ENCODE results near the gene CYB561D2. TPM values are rescaled to one million over a fixed set of nuclear protein-coding genes. Genes with fewer than 3 reads are reported as not detected.

CYB561D2 gene
- total RNA-seq, 2 experiments from 2014 or later: 37.1 to 39.7 TPM

GRCh38 chr3:50337175-50337861 lies 13.3 kb upstream of the CYB561D2 start:
- ChIA-PET CTCF (interaction anchor here (0.9 to 7.5 kb wide), 18 partner anchors 10 to 275 kb away, joined by 3 to 65 read pairs (median 4); partner anchors contain the start of genes CISH, CYB561D2, GNAI2 and HYAL1), POLR2A (interaction anchor here (0.6 to 32.1 kb wide), 26 partner anchors 5 to 1162 kb away, joined by 3 to 704 read pairs (median 5); partner anchors contain the start of genes C3orf18, CISH, CYB561D2 and DCAF1)
- Mint-ChIP-seq H3K4me3 (peak overlapping the region; percentile 85), H3K36me3 (ENCODE audit: low read depth) (peaks cover 74% of the 10 kb centered on the region), H3K27ac (peak overlapping the region; percentile 94), H3K4me1 (peaks cover 63% of the 10 kb centered on the region), H3K9me3 (no peaks in the 10 kb centered on the region), H3K27me3 (no peaks in the 10 kb centered on the region)
- DNase-seq: peak; percentile 97

DNA sequence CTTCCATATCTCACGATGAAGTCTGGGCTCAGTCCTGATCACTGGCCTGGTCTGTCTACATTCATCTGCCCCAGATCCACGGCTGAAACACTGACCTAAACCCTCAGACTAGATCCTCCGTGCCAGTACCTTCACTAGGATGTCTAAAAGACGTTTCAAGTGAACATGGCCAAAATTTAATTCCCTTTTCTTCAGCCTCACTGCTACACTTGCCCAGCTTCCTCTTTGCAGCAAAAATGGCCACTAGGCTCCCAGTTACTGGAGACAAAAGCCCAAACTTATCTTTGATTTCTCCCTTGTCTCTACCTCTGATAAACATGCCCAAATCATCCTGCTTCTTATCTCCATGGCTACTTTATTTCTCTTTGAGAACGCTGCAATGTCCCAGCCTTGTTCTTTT lies 11.7 kb upstream of the CYB561D2 start:
- H3K4me1 Mint-ChIP-seq: peaks cover 65% of the 10 kb centered on the region
- ChIA-PET POLR2A (interaction anchor here (1.0 to 32.1 kb wide), 10 partner anchors 4 to 268 kb away, joined by 3 to 704 read pairs (median 89); partner anchors contain the start of genes C3orf18, CISH, CYB561D2 and GNAI2), CTCF (interaction anchor here (0.7 to 7.5 kb wide), 8 partner anchors 10 to 270 kb away, joined by 3 to 65 read pairs (median 7); partner anchors contain the start of genes CYB561D2, HYAL2, HYAL3 and NAA80)
- H3K27me3 Mint-ChIP-seq: no peaks in the 10 kb centered on the region
- H3K4me3 Mint-ChIP-seq: peak overlapping the region; percentile 85
- peaks cover 61% of the 10 kb centered on the region for H3K36me3 Mint-ChIP-seq (ENCODE audit: low read depth)
- DNase-seq: no peak
- no peaks in the 10 kb centered on the region for H3K9me3 Mint-ChIP-seq
- H3K27ac Mint-ChIP-seq: peak overlapping the region; percentile 94

DNA sequence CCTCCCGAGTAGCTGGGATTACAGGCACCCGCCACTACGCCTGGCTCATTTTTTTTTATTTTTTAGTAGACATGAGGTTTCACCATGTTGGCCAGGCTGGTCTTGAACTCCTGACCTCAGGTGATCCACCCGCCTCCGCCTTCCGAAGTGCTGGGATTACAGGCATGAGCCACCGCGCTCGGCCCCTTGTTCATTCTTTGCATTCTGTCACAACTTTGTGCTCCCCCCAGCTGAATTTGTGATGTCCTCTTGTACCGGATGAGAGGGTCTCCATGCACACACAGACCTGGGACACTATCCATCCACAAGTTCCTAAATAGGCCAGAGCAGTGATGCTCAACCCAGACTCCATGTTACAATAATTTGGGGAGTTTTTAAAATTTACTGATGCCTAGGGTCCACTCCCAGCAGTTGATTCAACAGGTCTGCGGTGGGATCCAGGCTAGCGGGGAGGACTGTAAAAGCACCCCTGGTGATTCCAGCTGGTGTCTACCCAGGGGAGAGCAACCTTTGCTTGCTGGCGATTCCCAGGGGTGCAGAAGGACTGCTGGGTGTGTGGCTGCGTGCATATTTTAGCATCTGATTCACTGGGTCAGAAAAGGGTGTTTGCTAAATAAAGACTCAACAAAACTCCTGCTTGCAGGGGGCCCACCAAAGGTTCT lies 11.0 kb upstream of the CYB561D2 start:
- ChIA-PET POLR2A (interaction anchor here (1.0 to 32.1 kb wide), 11 partner anchors 3 to 280 kb away, joined by 4 to 704 read pairs (median 36); partner anchors contain the start of genes C3orf18, CISH, CYB561D2 and GNAI2), CTCF (interaction anchor here (0.7 to 5.9 kb wide), 7 partner anchors 9 to 270 kb away, joined by 3 to 65 read pairs (median 5); partner anchors contain the start of genes CYB561D2, HYAL3, NAA80 and NPRL2)
- Mint-ChIP-seq H3K27me3 (no peaks in the 10 kb centered on the region), H3K36me3 (ENCODE audit: low read depth) (peaks cover 54% of the 10 kb centered on the region), H3K4me3 (peak overlapping the region; percentile 85), H3K9me3 (no peaks in the 10 kb centered on the region), H3K4me1 (peaks cover 61% of the 10 kb centered on the region), H3K27ac (peak overlapping the region; percentile 94)
- DNase-seq: no peak

DNA sequence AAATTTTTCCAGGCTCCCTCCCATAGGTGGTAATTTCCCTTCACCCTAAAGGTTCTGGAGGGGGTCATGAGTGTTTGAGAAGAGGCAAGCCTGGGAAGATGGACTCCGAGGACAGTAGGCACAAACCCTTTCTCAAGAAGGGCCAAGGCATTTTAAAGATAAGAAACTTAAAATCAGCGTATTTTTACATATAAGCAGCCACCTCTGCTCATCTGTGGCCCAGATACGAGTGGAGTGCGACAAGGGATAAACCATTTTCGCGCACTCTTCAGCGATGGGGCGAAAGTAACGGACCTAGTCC lies 10.6 kb upstream of the CYB561D2 start:
- Mint-ChIP-seq H3K4me1 (peaks cover 62% of the 10 kb centered on the region), H3K4me3 (peak overlapping the region; percentile 85), H3K27ac (peak overlapping the region; percentile 94), H3K27me3 (no peaks in the 10 kb centered on the region), H3K9me3 (no peaks in the 10 kb centered on the region), H3K36me3 (ENCODE audit: low read depth) (peaks cover 51% of the 10 kb centered on the region)
- no peak for DNase-seq
- ChIA-PET POLR2A (interaction anchor here (0.9 to 32.1 kb wide), 14 partner anchors 3 to 280 kb away, joined by 3 to 704 read pairs (median 12); partner anchors contain the start of genes C3orf18, CISH, CYB561D2 and GNAI2), CTCF (interaction anchor here (0.6 to 5.9 kb wide), 9 partner anchors 8 to 278 kb away, joined by 3 to 65 read pairs (median 5); partner anchors contain the start of genes CYB561D2, HYAL3, NAA80 and NPRL2)

GRCh38 chr3:50340448-50341329 lies 10.0 kb upstream of the CYB561D2 start, which contains the start of gene RASSF1:
Gene RASSF1 (minus strand): TSS chr3:50340836. CDS start chr3:50340805, 31 bp downstream.
- CTCF ChIA-PET: interaction anchor here (0.6 to 5.9 kb wide), 12 partner anchors 8 to 278 kb away, joined by 3 to 65 read pairs (median 4); partner anchors contain the start of genes CYB561D2, HYAL3, NAA80 and NPRL2
- Mint-ChIP-seq H3K36me3 (ENCODE audit: low read depth) (peaks cover 45% of the 10 kb centered on the region), H3K4me1 (peaks cover 61% of the 10 kb centered on the region), H3K27me3 (no peaks in the 10 kb centered on the region), H3K9me3 (no peaks in the 10 kb centered on the region), H3K27ac (peak within 1 kb of the TSS; percentile 94), H3K4me3 (peak within 1 kb of the TSS; percentile 85)
- POLR2A ChIA-PET: interaction anchor here (0.8 to 32.1 kb wide), 19 partner anchors 2 to 314 kb away, joined by 3 to 704 read pairs (median 4); partner anchors contain the start of genes C3orf18, CISH, CYB561D2 and GNAI2
- DNase-seq: peak; percentile 92

DNA sequence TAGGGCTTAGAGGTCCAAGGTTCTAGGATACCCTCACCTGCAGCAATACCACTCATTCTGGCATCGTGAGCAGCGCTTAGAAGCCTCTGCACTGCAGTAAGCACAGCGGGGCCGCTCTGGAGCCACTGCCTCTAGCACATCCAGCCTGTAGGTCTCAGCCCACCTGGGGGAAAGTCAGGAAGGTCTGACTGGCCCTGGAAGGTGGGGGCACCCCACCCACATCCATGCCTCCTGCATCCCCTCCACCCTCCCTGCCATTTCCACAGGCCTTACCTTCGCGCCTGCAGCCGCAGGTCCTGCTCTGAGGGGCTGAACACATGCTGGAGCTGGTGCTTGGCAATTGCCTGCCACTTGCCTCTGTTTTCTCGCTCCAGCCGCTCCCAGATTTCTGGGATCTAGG lies 9.1 kb upstream of the CYB561D2 start:
- ChIA-PET CTCF (interaction anchor here (1.3 to 5.9 kb wide), 7 partner anchors 7 to 277 kb away, joined by 3 to 65 read pairs (median 5); partner anchors contain the start of genes CYB561D2, HYAL3, NAA80 and NPRL2), POLR2A (interaction anchor here (0.8 to 32.1 kb wide), 11 partner anchors 1 to 313 kb away, joined by 3 to 704 read pairs (median 19); partner anchors contain the start of genes C3orf18, CISH, CYB561D2 and HEMK1)
- H3K4me1 Mint-ChIP-seq: peaks cover 61% of the 10 kb centered on the region
- H3K4me3 Mint-ChIP-seq: peak overlapping the region; percentile 85
- H3K36me3 Mint-ChIP-seq (ENCODE audit: low read depth): peaks cover 37% of the 10 kb centered on the region
- peak; percentile 47 for DNase-seq
- H3K27ac Mint-ChIP-seq: peak overlapping the region; percentile 94
- H3K9me3 Mint-ChIP-seq: no peaks in the 10 kb centered on the region
- no peaks in the 10 kb centered on the region for H3K27me3 Mint-ChIP-seq

GRCh38 chr3:50341996-50342650 lies 8.5 kb upstream of the CYB561D2 start:
- H3K4me3 Mint-ChIP-seq: peak overlapping the region; percentile 43
- POLR2A ChIA-PET: interaction anchor here (0.7 to 32.1 kb wide), 6 partner anchors 0 to 265 kb away, joined by 3 to 704 read pairs (median 295); partner anchors contain the start of genes C3orf18, CISH, CYB561D2 and HEMK1
- no peaks in the 10 kb centered on the region for H3K9me3 Mint-ChIP-seq
- peak overlapping the region; percentile 94 for H3K27ac Mint-ChIP-seq
- H3K36me3 Mint-ChIP-seq (ENCODE audit: low read depth): peaks cover 33% of the 10 kb centered on the region
- peaks cover 62% of the 10 kb centered on the region for H3K4me1 Mint-ChIP-seq
- CTCF ChIA-PET: interaction anchor here (0.7 to 3.1 kb wide), 4 partner anchors 11 to 270 kb away, joined by 3 to 17 read pairs (median 3); partner anchors contain the start of gene CISH
- no peaks in the 10 kb centered on the region for H3K27me3 Mint-ChIP-seq
- DNase-seq: no peak

- ChIA-PET CTCF (interaction anchor here (0.8 to 3.1 kb wide), 2 partner anchors 11 to 269 kb away, joined by 3 to 17 read pairs; partner anchors contain the start of gene CISH), POLR2A (interaction anchor here (0.7 to 32.1 kb wide), 6 partner anchors 0 to 264 kb away, joined by 3 to 704 read pairs (median 295); partner anchors contain the start of genes C3orf18, CISH, CYB561D2 and HEMK1)
- H3K4me1 Mint-ChIP-seq: peaks cover 69% of the 10 kb centered on the region
- H3K27ac Mint-ChIP-seq: peak overlapping the region; percentile 94
- peaks cover 32% of the 10 kb centered on the region for H3K36me3 Mint-ChIP-seq (ENCODE audit: low read depth)
- H3K27me3 Mint-ChIP-seq: no peaks in the 10 kb centered on the region
- H3K4me3 Mint-ChIP-seq: no peak overlapping the region
- DNase-seq: no peak
- H3K9me3 Mint-ChIP-seq: no peaks in the 10 kb centered on the region
These were observed 7.6 kb upstream of the CYB561D2 start for GRCh38 chr3:50342813-50343633.

DNA sequence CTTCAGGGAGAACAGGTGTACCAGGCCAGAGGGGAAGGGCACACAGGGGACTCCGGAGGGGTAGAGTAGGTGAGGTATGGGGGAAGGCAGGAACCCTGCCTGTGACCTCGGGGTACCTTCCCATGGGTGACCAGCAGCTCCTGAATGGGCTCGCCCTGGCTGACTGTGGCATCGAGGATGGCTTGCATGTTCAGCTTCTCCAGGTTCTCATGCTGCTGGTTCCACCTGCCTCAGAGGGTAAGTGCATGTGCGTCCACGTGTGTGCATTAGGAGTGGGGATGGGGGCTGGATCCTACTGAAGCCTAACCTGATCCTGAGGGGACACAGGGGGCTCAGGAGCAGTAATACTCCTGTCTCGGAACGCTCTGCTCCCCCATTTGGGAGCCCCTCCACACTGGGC lies 5.7 kb upstream of the CYB561D2 start:
- CTCF ChIA-PET: interaction anchor here (0.7 to 1.8 kb wide), 3 partner anchors 224 to 286 kb away, joined by 3 to 4 read pairs (median 3); partner anchors contain the start of gene HEMK1
- H3K9me3 Mint-ChIP-seq: no peaks in the 10 kb centered on the region
- no peak for DNase-seq
- no peak overlapping the region for H3K4me3 Mint-ChIP-seq
- POLR2A ChIA-PET: interaction anchor here (0.7 to 32.1 kb wide), 9 partner anchors 10 to 268 kb away, joined by 3 to 704 read pairs (median 5); partner anchors contain the start of genes CISH, HEMK1, HYAL2 and HYAL3
- H3K27me3 Mint-ChIP-seq: no peaks in the 10 kb centered on the region
- peak overlapping the region; percentile 54 for H3K27ac Mint-ChIP-seq
- H3K36me3 Mint-ChIP-seq (ENCODE audit: low read depth): peaks cover 24% of the 10 kb centered on the region
- peaks cover 79% of the 10 kb centered on the region for H3K4me1 Mint-ChIP-seq

DNA sequence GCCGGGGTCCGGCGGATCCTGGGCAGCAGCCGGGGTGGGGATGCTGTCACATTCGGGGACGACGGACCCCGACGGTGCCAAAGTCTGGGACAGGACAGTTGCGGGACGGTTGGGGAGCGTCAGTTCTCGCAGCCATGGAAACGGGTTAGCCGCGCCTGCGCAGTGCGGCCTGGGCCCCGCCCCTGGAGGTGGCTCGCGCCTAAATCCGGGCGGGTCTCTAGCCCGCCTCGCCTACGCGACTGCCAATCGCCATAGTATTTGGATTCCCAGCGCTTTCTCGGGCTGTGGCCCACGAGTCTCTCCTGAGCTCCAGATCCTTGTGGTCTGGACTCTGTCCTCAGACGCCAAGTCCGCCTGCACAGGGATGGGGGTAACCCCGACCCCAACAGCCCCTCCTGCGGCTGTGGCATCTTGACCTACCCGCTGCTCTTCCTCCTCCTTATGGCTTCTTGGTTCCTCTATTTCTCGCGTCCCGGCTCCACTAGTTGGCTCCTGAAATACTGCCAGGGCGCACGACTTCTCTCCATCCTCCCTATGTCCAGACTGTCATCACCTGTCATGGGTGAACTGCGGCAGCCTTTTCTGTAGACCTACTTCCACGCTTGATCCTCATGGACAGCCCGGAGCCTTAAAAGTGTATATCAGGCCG lies 5.0 kb upstream of the CYB561D2 start, which contains the start of gene ZMYND10:
ZMYND10 (minus strand) TSS at position 147 of the 649 bp plus-strand sequence. CDS start 153 bp downstream, outside the sequence.
- Mint-ChIP-seq H3K4me1 (peaks cover 85% of the 10 kb centered on the region), H3K27me3 (no peaks in the 10 kb centered on the region), H3K27ac (peak within 1 kb of the TSS; percentile 54), H3K9me3 (no peaks in the 10 kb centered on the region), H3K36me3 (ENCODE audit: low read depth) (peaks cover 27% of the 10 kb centered on the region), H3K4me3 (peak within 1 kb of the TSS; percentile 62)
- ChIA-PET CTCF (interaction anchor here (0.7 to 6.5 kb wide), 3 partner anchors 7 to 285 kb away, joined by 3 to 65 read pairs (median 4); partner anchors contain the start of genes HEMK1 and RASSF1), POLR2A (interaction anchor here (1.1 to 32.1 kb wide), 6 partner anchors 11 to 268 kb away, joined by 3 to 704 read pairs (median 6); partner anchors contain the start of genes HEMK1, HYAL2, HYAL3 and NAA80)
- peak; percentile 85 for DNase-seq
